HK-2 (cell line): ENCODE data around the gene TCF7.
A peak's percentile ranks its signal among the peaks of the same experiment; 100 is the strongest.

Source experiments
- DNase-seq: peaks from one replicate; pipeline ENCODE4 v3.0.0-alpha.2; 2018; ENCODE audit not compliant: unreplicated experiment

The TCF7 gene

GRCh38 chr5:134113902-134114875 lies at the start of gene TCF7:
TCF7 (plus strand) TSS chr5:134114681; CDS start chr5:134114907, 226 bp downstream.
- DNase-seq: peak; percentile 68

- no peak for DNase-seq
These were observed 44.9 kb upstream of the TCF7 start for GRCh38 chr5:134069553-134069952.

GRCh38 chr5:134070725-134071613 lies 43.5 kb upstream of the TCF7 start:
- DNase-seq: no peak

GRCh38 chr5:134071614-134072207 lies 42.8 kb upstream of the TCF7 start:
- no peak for DNase-seq

GRCh38 chr5:134072471-134073210 lies 41.8 kb upstream of the TCF7 start:
- DNase-seq: no peak

- no peak for DNase-seq
These were observed 41.1 kb upstream of the TCF7 start for GRCh38 chr5:134073404-134073803.

- no peak for DNase-seq
These were observed 39.4 kb upstream of the TCF7 start for GRCh38 chr5:134075102-134075501.

- DNase-seq: no peak
These were observed 36.4 kb upstream of the TCF7 start for GRCh38 chr5:134077926-134078580.

GRCh38 chr5:134079748-134080581 lies 34.5 kb upstream of the TCF7 start:
- DNase-seq: no peak

- no peak for DNase-seq
These were observed 32.1 kb upstream of the TCF7 start for GRCh38 chr5:134082264-134082992.

GRCh38 chr5:134083517-134083916 lies 31.0 kb upstream of the TCF7 start:
- no peak for DNase-seq

- no peak for DNase-seq
These were observed 30.4 kb upstream of the TCF7 start for GRCh38 chr5:134084022-134084565.

GRCh38 chr5:134084570-134084969 lies 29.9 kb upstream of the TCF7 start:
- DNase-seq: no peak

- no peak for DNase-seq
These were observed 29.1 kb upstream of the TCF7 start for GRCh38 chr5:134085411-134085810.

- DNase-seq: no peak
These were observed 28.1 kb upstream of the TCF7 start for GRCh38 chr5:134086225-134086942.

- no peak for DNase-seq
These were observed 27.6 kb upstream of the TCF7 start for GRCh38 chr5:134086943-134087305.

- no peak for DNase-seq
These were observed 26.2 kb upstream of the TCF7 start for GRCh38 chr5:134088291-134088690.

- no peak for DNase-seq
These were observed 25.4 kb upstream of the TCF7 start for GRCh38 chr5:134088994-134089560.
